Endothelial cell (in vitro differentiated cells): ENCODE results near the gene TRAM2. TPM values are rescaled to one million over a fixed set of nuclear protein-coding genes. Genes with fewer than 3 reads are reported as not detected.

Source experiments
- DNase-seq: peaks from one replicate; pipeline ENCODE4 v3.0.0; 2021; ENCODE audit warnings: low spot score
- H3K27ac Mint-ChIP-seq: one replicate; pipeline ENCODE4 v1.8.0; 2021; ENCODE audit warnings: mixed read lengths, inconsistent platforms; ENCODE audit not compliant: unreplicated experiment
- H3K27me3 Mint-ChIP-seq: one replicate; pipeline ENCODE4 v1.8.0; 2021; ENCODE audit warnings: mild to moderate bottlenecking, moderate library complexity, mixed read lengths, inconsistent platforms; ENCODE audit not compliant: unreplicated experiment
- H3K36me3 Mint-ChIP-seq: one replicate; pipeline ENCODE4 v1.8.0; 2021; ENCODE audit warnings: mild to moderate bottlenecking, low read depth, mixed read lengths, inconsistent platforms; ENCODE audit not compliant: unreplicated experiment
- H3K4me1 Mint-ChIP-seq: one replicate; pipeline ENCODE4 v1.8.0; 2021; ENCODE audit warnings: mild to moderate bottlenecking, mixed read lengths, inconsistent platforms; ENCODE audit not compliant: unreplicated experiment
- H3K4me3 Mint-ChIP-seq: one replicate; pipeline ENCODE4 v1.8.0; 2021; ENCODE audit warnings: mild to moderate bottlenecking, mixed read lengths, inconsistent platforms; ENCODE audit not compliant: unreplicated experiment
- H3K9me3 Mint-ChIP-seq: one replicate; pipeline ENCODE4 v1.8.0; 2021; ENCODE audit warnings: mixed read lengths, inconsistent platforms; ENCODE audit not compliant: unreplicated experiment
- total RNA-seq: library from RNA; stranded (reverse); fragmentation: NEBNext Ultra II Directional; extraction: Animal tissue kit (Norgen Biotek cat#: 25700); gene quantifications from one replicate; pipeline ENCODE4 v1.2.1, GENCODE V29; 2021; ENCODE audit not compliant: unreplicated experiment
- TF ChIP-seq, protein P1 (sequence below): fragments of 200-600 bp; sonication (generic); IDR thresholded peaks from one replicate; pipeline ENCODE4 v1.5.0; 2021; ENCODE audit warnings: antibody characterized with exemption; ENCODE audit not compliant: unreplicated experiment

TRAM2 gene
- total RNA-seq, 1 donor from 2014 or later = 29.4 TPM

DNA sequence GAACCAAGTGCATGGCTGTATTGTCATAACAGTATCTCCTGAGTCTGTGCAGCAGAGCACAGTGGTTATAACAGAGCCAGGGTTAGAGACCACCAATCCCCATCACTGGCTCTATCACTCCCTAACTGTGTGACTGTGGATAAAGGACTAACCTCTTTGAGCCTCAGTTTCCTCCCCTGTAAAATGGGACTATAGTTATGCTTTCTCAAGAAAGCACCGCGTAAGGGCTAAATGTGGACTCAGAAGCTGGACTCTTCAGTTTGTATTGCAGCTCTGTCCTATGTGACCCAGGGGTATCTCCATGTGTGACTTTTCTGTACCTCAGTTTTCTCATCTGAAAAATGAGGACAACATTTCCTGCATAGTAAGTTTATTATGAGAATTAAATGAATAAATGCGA lies 59.9 kb downstream of the TRAM2 start:
- H3K4me3 Mint-ChIP-seq = no peak overlapping the region
- no peaks in the 10 kb centered on the region for H3K9me3 Mint-ChIP-seq
- peaks cover 4% of the 10 kb centered on the region for H3K27me3 Mint-ChIP-seq
- no peak for DNase-seq
- H3K27ac Mint-ChIP-seq = no peak overlapping the region
- peaks cover 15% of the 10 kb centered on the region for H3K36me3 Mint-ChIP-seq
- TF ChIP-seq, protein P1, sequence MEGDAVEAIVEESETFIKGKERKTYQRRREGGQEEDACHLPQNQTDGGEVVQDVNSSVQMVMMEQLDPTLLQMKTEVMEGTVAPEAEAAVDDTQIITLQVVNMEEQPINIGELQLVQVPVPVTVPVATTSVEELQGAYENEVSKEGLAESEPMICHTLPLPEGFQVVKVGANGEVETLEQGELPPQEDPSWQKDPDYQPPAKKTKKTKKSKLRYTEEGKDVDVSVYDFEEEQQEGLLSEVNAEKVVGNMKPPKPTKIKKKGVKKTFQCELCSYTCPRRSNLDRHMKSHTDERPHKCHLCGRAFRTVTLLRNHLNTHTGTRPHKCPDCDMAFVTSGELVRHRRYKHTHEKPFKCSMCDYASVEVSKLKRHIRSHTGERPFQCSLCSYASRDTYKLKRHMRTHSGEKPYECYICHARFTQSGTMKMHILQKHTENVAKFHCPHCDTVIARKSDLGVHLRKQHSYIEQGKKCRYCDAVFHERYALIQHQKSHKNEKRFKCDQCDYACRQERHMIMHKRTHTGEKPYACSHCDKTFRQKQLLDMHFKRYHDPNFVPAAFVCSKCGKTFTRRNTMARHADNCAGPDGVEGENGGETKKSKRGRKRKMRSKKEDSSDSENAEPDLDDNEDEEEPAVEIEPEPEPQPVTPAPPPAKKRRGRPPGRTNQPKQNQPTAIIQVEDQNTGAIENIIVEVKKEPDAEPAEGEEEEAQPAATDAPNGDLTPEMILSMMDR = no peak
- peaks cover 57% of the 10 kb centered on the region for H3K4me1 Mint-ChIP-seq

DNA sequence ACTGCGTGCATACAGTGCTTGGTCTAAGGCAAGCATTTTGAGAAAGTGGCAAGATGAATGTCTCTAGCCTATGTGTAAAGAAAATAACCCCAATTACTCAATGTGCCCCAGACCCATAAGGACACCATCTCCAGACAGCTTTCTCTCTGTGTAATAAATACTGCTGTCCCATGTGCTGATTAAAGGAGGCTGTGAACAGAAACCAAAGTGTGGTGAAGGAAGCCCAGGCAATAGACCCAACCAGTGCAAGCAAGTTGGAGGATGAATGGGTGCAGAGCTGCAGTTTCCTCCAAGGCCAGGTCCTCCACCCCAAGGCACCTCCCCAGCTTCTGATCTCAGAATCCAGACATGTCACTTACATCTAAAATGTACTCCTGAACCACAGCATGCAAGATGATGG lies 60.6 kb downstream of the TRAM2 start:
- Mint-ChIP-seq H3K36me3 (peaks cover 15% of the 10 kb centered on the region), H3K4me1 (peaks cover 56% of the 10 kb centered on the region), H3K27ac (no peak overlapping the region), H3K9me3 (no peaks in the 10 kb centered on the region), H3K27me3 (peaks cover 4% of the 10 kb centered on the region), H3K4me3 (no peak overlapping the region)
- TF ChIP-seq, protein P1 = no peak
- no peak for DNase-seq

DNA sequence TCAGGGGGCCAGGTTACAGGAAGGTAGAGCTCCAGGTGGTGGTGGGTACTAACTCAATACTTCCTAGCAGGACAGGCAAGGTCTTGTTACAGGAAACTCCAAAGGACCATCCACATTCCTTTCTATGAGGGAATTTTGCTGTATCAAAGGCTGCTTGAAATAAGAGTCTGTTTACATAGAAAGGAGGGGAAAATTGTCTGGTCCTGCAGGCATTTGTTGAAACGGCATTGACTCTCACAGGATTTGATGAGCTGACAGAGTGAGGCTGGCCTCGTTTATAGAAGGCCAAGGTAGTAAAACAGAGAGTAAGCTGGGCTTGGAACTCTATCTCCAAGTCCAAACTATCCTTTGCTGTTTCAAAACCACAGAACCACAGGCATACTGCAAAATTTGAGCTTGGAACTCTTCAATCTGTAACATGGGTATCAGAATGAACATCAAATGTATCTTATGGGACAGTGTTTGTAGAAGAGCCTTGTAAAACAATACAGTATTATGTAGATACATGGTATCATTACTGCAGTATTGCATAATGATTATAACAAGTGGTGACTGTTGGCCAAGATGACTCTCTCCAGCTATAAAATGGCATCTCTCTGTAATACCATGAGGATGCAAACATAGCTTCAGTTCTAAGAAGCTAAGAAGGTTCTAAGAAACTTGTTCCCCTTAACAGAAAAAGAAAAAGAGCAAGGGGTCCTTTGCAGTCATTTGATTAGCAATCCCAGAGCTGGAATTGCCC lies 61.5 kb downstream of the TRAM2 start:
- peak overlapping the region; percentile 67 for H3K27ac Mint-ChIP-seq
- peaks cover 56% of the 10 kb centered on the region for H3K4me1 Mint-ChIP-seq
- peaks cover 4% of the 10 kb centered on the region for H3K27me3 Mint-ChIP-seq
- TF ChIP-seq, protein P1 = no peak
- no peak overlapping the region for H3K4me3 Mint-ChIP-seq
- peaks cover 15% of the 10 kb centered on the region for H3K36me3 Mint-ChIP-seq
- H3K9me3 Mint-ChIP-seq = no peaks in the 10 kb centered on the region
- no peak for DNase-seq

DNA sequence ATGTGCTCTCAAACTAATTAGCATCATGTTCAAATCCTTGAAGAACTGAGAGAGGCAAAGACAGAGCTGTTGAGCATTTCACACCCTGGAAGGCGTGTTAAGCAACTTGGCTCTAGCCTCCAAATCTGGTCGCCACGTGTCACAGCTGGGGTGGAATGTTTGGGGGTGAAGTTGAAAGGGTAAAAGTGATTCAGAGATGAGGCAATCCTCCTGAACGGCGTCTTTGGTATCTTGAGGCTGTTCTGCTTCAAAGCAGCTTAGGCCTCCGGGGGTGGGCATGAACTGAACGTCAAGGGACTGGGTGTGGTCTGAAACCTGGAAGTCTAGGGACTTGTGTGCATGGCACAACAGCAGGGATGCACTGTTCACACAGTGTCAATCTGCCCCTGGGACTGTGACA lies 62.3 kb downstream of the TRAM2 start:
- H3K27ac Mint-ChIP-seq = peak overlapping the region; percentile 49
- H3K36me3 Mint-ChIP-seq = peaks cover 15% of the 10 kb centered on the region
- H3K27me3 Mint-ChIP-seq = peaks cover 4% of the 10 kb centered on the region
- TF ChIP-seq, protein P1 = no peak
- DNase-seq = no peak
- H3K4me1 Mint-ChIP-seq = peaks cover 56% of the 10 kb centered on the region
- H3K9me3 Mint-ChIP-seq = no peaks in the 10 kb centered on the region
- no peak overlapping the region for H3K4me3 Mint-ChIP-seq

DNA sequence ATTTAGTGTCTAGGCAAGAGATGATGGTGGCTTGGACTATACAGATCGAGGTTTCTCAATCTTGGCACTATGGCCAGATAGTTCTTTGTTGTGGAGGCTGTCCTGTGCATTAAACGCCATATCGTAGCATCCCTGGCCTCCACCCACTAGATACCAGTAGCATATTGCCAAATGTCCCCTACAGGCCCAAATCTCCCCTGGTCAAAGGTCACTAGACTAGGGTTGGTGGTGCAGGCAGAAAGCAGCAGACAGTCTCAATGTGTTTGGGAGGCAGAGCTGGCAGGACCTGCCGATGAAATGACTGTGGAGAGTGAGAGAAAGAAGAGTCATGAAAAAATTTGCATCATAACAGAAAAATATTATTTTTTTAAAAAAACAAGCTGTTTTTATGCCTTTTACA lies 63.0 kb downstream of the TRAM2 start:
- TF ChIP-seq, protein P1 = no peak
- Mint-ChIP-seq H3K36me3 (peaks cover 16% of the 10 kb centered on the region), H3K27ac (no peak overlapping the region), H3K27me3 (peaks cover under 1% of the 10 kb centered on the region), H3K9me3 (no peaks in the 10 kb centered on the region), H3K4me3 (no peak overlapping the region), H3K4me1 (peaks cover 55% of the 10 kb centered on the region)
- DNase-seq = no peak
